GM12878 (cell line): ENCODE results near the gene CDK4. TPM values are rescaled to one million over a fixed set of nuclear protein-coding genes. Genes with fewer than 3 reads are reported as not detected.

ENCODE experiments used
- ATAC-seq: fragments of 200-7000 bp; cut with Tn5 transposase; 3 replicates; pipeline ENCODE4 v1.9.1; 2020; ENCODE audit warnings: mild to moderate bottlenecking, moderate library complexity
- BruUV-seq: library from RNA; stranded (reverse); fragments of 400-500 nt; replicated peaks from 2 replicates; lab custom pipeline; 2021; lab: Mats Ljungman, UMichigan
- CTCF ChIA-PET: fragments of 300-600 bp; sonication (Branson Sonifier 250); formaldehyde crosslinking; extraction: SDS; loops from one replicate; lab custom pipeline; 2021; ENCODE audit warnings: inconsistent platforms; lab: Yijun Ruan, JAX
- POLR2A ChIA-PET: fragments of 350-600 bp; formaldehyde crosslinking; extraction: SDS; loops from one replicate; lab custom pipeline; 2021; ENCODE audit warnings: inconsistent platforms; lab: Charles Lee
- RAD21 ChIA-PET: fragments of 300-600 bp; sonication (Branson Sonifier 250); formaldehyde crosslinking; loops from one replicate; lab custom pipeline; 2023; ENCODE audit warnings: antibody characterized with exemption; ENCODE audit not compliant: unreplicated experiment; lab: Charles Lee
- SMC1A ChIA-PET: fragments of 300-600 bp; sonication (Branson Sonifier 250); formaldehyde crosslinking; loops from one replicate; lab custom pipeline; 2023; ENCODE audit not compliant: unreplicated experiment, uncharacterized antibody; lab: Charles Lee
- DNase-seq: peaks from one replicate; pipeline ENCODE4 v3.0.0-alpha.2; 2011; ENCODE audit warnings: low read depth, low spot score
- FAIRE-seq: peaks from 3 replicates; lab custom pipeline; 2011; peaks lifted over from hg19 to GRCh38; lab: Jason Lieb, UNC
- H2AFZ ChIP-seq: 2 replicates; pipeline ENCODE4 v1.6.0; 2011; ENCODE audit warnings: low read depth, low read length, control low read depth; ENCODE audit not compliant: control insufficient read depth
- H3K27ac ChIP-seq: 2 replicates; pipeline ENCODE4 v1.5.1; 2011; ENCODE audit warnings: control low read depth; ENCODE audit not compliant: control insufficient read depth, insufficient read depth
- H3K27me3 ChIP-seq, 2 experiments: replicated peaks in 1 of 2; 2 replicates each; pipeline versions ENCODE4 v1.6.0 to v1.6.1; 2011; ENCODE audit warnings: low read length in 1 of 2; ENCODE audit not compliant: control insufficient read depth in 2 of 2, insufficient read depth in 2 of 2
- H3K36me3 ChIP-seq, 2 experiments: 2 replicates each; pipeline ENCODE4 v1.5.1; 2011; ENCODE audit warnings: low read length in 1 of 2; ENCODE audit not compliant: control insufficient read depth in 2 of 2, insufficient read depth in 2 of 2
- H3K4me1 ChIP-seq: 2 replicates; pipeline ENCODE4 v1.6.1; 2011; ENCODE audit warnings: mild to moderate bottlenecking, low read length, moderate library complexity, mixed read lengths; ENCODE audit not compliant: control insufficient read depth, insufficient read depth
- H3K4me2 ChIP-seq: 2 replicates; pipeline ENCODE4 v1.6.0; 2011; ENCODE audit warnings: control low read depth; ENCODE audit not compliant: control insufficient read depth, insufficient read depth
- H3K4me3 ChIP-seq: fragments of 200-600 bp; sonication (generic); 2 replicates; pipeline ENCODE4 v1.5.1; 2016
- H3K79me2 ChIP-seq: 2 replicates; pipeline ENCODE4 v1.6.0; 2011; ENCODE audit warnings: low read length; ENCODE audit not compliant: control insufficient read depth, insufficient read depth
- H3K9ac ChIP-seq: 2 replicates; pipeline ENCODE4 v1.8.0; 2011; ENCODE audit warnings: low read length, control low read depth, mixed read lengths; ENCODE audit not compliant: control insufficient read depth, insufficient read depth
- H3K9me3 ChIP-seq: replicated peaks from 3 replicates; pipeline ENCODE4 v1.5.1; 2011; ENCODE audit warnings: mild to moderate bottlenecking, low read length; ENCODE audit not compliant: control insufficient read depth, insufficient read depth
- H4K20me1 ChIP-seq: 2 replicates; pipeline ENCODE4 v1.6.0; 2011; ENCODE audit not compliant: control insufficient read depth, insufficient read depth
- EGR1 ChIP-seq, 2 experiments: IDR thresholded peaks; 1 replicate in 1 of 2; 2 replicates in 1 of 2; pipeline ENCODE4 v1.6.1; 2011 to 2012; ENCODE audit warnings: low read depth in 2 of 2, low read length in 2 of 2, borderline replicate concordance in 1 of 2, mild to moderate bottlenecking in 1 of 2, moderate library complexity in 1 of 2
- IKZF1 ChIP-seq: fragments of 450-650 bp; conservative IDR thresholded peaks from 2 replicates; pipeline ENCODE4 v1.6.1; 2017; ENCODE audit warnings: antibody characterized with exemption, mild to moderate bottlenecking
- KDM1A ChIP-seq: fragments of 200-600 bp; sonication (generic); IDR thresholded peaks from 2 replicates; pipeline ENCODE4 v1.6.1; 2016; ENCODE audit warnings: borderline replicate concordance
- NFXL1 ChIP-seq: fragments of 450-650 bp; IDR thresholded peaks from 2 replicates; pipeline ENCODE4 v1.6.1; 2017; ENCODE audit warnings: antibody characterized with exemption, mild to moderate bottlenecking, borderline replicate concordance
- SIN3A ChIP-seq: IDR thresholded peaks from 2 replicates; pipeline ENCODE4 v1.6.1; 2012; ENCODE audit warnings: low read depth, low read length, improper control_type of control experiment
- TCF12 ChIP-seq: IDR thresholded peaks from 2 replicates; pipeline ENCODE4 v1.6.1; 2011; ENCODE audit warnings: low read depth, mild to moderate bottlenecking, low read length
- ZNF207 ChIP-seq: fragments of 450-650 bp; IDR thresholded peaks from 2 replicates; pipeline ENCODE4 v1.6.1; 2014; ENCODE audit warnings: antibody characterized with exemption, mild to moderate bottlenecking, borderline replicate concordance
- WGBS: methylation state at CpG from one replicate; pipeline ENCODE4 v1.1.6; 2016; ENCODE audit warnings: low lambda C conversion rate; ENCODE audit not compliant: insufficient replicate concordance, insufficient coverage; ENCODE audit errors: missing lambda C conversion rate; 5-methylcytosine and 5-hydroxymethylcytosine counted together
- in situ Hi-C: fragments of 300-500 bp; cut with MboI; formaldehyde crosslinking; loops from 9 replicates; pipeline ENCODE4 v1.14.3; 2018; ENCODE audit warnings: mixed read lengths
- intact Hi-C: fragments of 100-400 bp; cut with micrococcal nuclease; formaldehyde crosslinking; loops from one replicate; pipeline ENCODE4 v1.14.2; 2022; ENCODE audit not compliant: unreplicated experiment
- polyA plus RNA-seq, 11 experiments: library from polyadenylated mRNA; depleted of rRNA in 4 of 11; unstranded in 6 of 11; stranded (reverse) in 5 of 11; fragments of >200 nt; fragmentation: Nextera tagmentation in 4 of 11; fragmentation: Illumina TruSeq in 1 of 11; extraction: Ambion mirVana in 4 of 11; extraction: Trizol in 1 of 11; gene quantifications; 1 replicate in 1 of 11; 2 replicates in 10 of 11; pipeline versions ENCODE4 v1.2.1 to v1.2.3, GENCODE V29; 2011 to 2016; ENCODE audit warnings: inconsistent platforms in 2 of 11, missing spikeins in 2 of 11, low read depth in 1 of 11
- total RNA-seq, 4 experiments: library from RNA; depleted of rRNA in 3 of 4; stranded (reverse); fragments of >200 nt in 3 of 4; fragmentation: Illumina TruSeq in 1 of 4; extraction: Trizol in 1 of 4; gene quantifications; 2 replicates each; pipeline versions ENCODE4 v1.2.1 to v1.2.3, GENCODE V29; 2013 to 2021
- TF ChIP-seq, protein P1 (sequence below): fragments of 450-650 bp; IDR thresholded peaks from 2 replicates; pipeline ENCODE4 v1.6.1; 2017; ENCODE audit warnings: mild to moderate bottlenecking, moderate library complexity
- TF ChIP-seq, protein P2 (sequence below): fragments of 450-650 bp; IDR thresholded peaks from 2 replicates; pipeline ENCODE4 v1.6.1; 2017; ENCODE audit warnings: mild to moderate bottlenecking

The CDK4 gene
- total and polyA plus RNA-seq, 10 of the 15 experiments (the other 5 are each of a cell fraction or from before 2014, with no cell fraction given), result 26.1 to 385 (median 221) TPM

DNA sequence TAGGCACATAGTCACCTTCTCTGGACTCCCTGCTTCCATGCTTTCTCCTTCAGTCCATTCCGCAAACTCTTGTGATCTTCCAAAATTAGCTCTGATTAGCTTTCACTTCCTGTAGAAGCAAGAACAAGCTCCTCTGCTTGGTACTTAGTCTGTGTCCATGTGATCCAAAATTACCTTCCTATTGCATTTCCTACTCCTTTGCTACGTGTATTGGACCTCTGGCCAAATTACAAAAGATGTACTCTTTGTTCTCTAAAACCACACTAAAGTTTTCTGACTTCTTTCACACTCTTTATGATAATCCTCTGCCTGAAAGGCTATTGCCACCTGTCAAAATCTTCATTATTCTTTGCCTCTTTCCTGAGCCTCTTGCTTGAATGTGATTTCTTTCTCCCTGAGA is 29.7 kb upstream of the CDK4 start (continued):
- TF ChIP-seq, protein P1, sequence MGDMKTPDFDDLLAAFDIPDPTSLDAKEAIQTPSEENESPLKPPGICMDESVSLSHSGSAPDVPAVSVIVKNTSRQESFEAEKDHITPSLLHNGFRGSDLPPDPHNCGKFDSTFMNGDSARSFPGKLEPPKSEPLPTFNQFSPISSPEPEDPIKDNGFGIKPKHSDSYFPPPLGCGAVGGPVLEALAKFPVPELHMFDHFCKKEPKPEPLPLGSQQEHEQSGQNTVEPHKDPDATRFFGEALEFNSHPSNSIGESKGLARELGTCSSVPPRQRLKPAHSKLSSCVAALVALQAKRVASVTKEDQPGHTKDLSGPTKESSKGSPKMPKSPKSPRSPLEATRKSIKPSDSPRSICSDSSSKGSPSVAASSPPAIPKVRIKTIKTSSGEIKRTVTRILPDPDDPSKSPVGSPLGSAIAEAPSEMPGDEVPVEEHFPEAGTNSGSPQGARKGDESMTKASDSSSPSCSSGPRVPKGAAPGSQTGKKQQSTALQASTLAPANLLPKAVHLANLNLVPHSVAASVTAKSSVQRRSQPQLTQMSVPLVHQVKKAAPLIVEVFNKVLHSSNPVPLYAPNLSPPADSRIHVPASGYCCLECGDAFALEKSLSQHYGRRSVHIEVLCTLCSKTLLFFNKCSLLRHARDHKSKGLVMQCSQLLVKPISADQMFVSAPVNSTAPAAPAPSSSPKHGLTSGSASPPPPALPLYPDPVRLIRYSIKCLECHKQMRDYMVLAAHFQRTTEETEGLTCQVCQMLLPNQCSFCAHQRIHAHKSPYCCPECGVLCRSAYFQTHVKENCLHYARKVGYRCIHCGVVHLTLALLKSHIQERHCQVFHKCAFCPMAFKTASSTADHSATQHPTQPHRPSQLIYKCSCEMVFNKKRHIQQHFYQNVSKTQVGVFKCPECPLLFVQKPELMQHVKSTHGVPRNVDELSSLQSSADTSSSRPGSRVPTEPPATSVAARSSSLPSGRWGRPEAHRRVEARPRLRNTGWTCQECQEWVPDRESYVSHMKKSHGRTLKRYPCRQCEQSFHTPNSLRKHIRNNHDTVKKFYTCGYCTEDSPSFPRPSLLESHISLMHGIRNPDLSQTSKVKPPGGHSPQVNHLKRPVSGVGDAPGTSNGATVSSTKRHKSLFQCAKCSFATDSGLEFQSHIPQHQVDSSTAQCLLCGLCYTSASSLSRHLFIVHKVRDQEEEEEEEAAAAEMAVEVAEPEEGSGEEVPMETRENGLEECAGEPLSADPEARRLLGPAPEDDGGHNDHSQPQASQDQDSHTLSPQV, result no peak

DNA sequence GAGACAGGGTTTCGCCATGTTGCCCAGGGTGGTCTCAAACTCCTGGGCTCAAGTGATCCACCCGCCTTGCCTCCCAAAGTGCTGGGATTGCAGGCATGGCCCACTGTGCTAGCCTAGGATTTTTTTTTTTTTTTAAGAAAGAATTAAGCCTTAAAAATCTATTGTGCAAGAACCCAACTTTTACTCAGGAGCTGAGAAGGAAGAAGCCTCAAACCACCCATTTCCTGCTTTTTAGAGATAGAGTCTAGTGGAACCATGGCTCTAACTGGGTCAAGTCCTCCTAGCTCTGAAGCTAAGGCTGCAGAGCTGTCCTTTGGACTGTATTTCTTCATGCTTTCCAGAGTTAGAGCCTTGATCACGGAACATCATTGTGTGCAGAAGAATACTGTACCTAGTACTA is 29.1 kb upstream of the CDK4 start:
- Histone ChIP-seq H3K27me3 (no peaks in the 10 kb centered on the region), H3K9ac (no peak overlapping the region), H3K79me2 (peaks cover 15% of the 10 kb centered on the region), H2AFZ (no peak overlapping the region), H3K36me3 (peaks cover 0 to 7% of the 10 kb centered on the region in 2 experiments; a peak in 1 of 4 replicates), H4K20me1 (no peaks in the 10 kb centered on the region), H3K9me3 (no peaks in the 10 kb centered on the region), H3K27ac (no peak overlapping the region), H3K4me3 (no peak overlapping the region), H3K4me1 (peaks cover 8% of the 10 kb centered on the region; the same call in 1 of the 2 replicates), H3K4me2 (no peak overlapping the region)
- FAIRE-seq, result no peak
- 70% methylated on average over 3 of the region's 3 CpGs for WGBS
- ChIA-PET POLR2A (interaction anchor here (0.6 kb wide), 2 partner anchors 29 to 131 kb away, joined by 3 to 4 read pairs; partner anchors contain the start of gene CDK4), SMC1A (interaction anchor here (0.8 to 2.3 kb wide), 9 partner anchors 10 to 322 kb away, joined by 3 to 6 read pairs (median 3); partner anchors contain the start of genes GLI1 and TSPAN31), CTCF (interaction anchor here (0.6 to 2.1 kb wide), 12 partner anchors 9 to 189 kb away, joined by 3 to 16 read pairs (median 5); partner anchors contain the start of genes EEF1AKMT3 and METTL1), RAD21 (interaction anchor here (0.7 to 1.3 kb wide), 5 partner anchors 9 to 160 kb away, joined by 3 to 5 read pairs (median 4); partner anchors contain the start of genes ATP23, CYP27B1, EEF1AKMT3 and METTL1)
- intact Hi-C loops (no loop called here), in situ Hi-C loops (no loop called here)
- no peak for ATAC-seq
- BruUV-seq, result no TSS peak
- DNase-seq, result no peak
- TF ChIP-seq, protein P2, sequence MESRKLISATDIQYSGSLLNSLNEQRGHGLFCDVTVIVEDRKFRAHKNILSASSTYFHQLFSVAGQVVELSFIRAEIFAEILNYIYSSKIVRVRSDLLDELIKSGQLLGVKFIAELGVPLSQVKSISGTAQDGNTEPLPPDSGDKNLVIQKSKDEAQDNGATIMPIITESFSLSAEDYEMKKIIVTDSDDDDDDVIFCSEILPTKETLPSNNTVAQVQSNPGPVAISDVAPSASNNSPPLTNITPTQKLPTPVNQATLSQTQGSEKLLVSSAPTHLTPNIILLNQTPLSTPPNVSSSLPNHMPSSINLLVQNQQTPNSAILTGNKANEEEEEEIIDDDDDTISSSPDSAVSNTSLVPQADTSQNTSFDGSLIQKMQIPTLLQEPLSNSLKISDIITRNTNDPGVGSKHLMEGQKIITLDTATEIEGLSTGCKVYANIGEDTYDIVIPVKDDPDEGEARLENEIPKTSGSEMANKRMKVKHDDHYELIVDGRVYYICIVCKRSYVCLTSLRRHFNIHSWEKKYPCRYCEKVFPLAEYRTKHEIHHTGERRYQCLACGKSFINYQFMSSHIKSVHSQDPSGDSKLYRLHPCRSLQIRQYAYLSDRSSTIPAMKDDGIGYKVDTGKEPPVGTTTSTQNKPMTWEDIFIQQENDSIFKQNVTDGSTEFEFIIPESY, result no peak
- TF ChIP-seq EGR1 (IDR thresholded peaks at IDR 0.05; ENCODE audit: borderline replicate concordance in 1 of 2, low read depth in 2 of 2, low read length in 2 of 2), result no peak
- no peak for TF ChIP-seq TCF12
- no peak for TF ChIP-seq ZNF207
- TF ChIP-seq IKZF1, result no peak
- TF ChIP-seq, protein P1, result no peak
- TF ChIP-seq KDM1A, result no peak
- TF ChIP-seq NFXL1, result no peak
- no peak for TF ChIP-seq SIN3A
